Adipocyte (in vitro differentiated cells): ENCODE results near the gene ANAPC4.
A peak's percentile ranks its signal among the peaks of the same experiment; 100 is the strongest.

Source experiments
- DNase-seq: peaks from one replicate; pipeline ENCODE4 v3.0.0-alpha.2; 2015; ENCODE audit warnings: low read depth
- H3K27me3 ChIP-seq: replicated peaks from 2 replicates; pipeline ENCODE4 v1.7.0; 2013; ENCODE audit warnings: mild to moderate bottlenecking, low read length, moderate library complexity; ENCODE audit not compliant: control insufficient read depth, insufficient read depth
- H3K36me3 ChIP-seq: 2 replicates; pipeline ENCODE4 v1.7.0; 2013; ENCODE audit warnings: low read length, mild to moderate bottlenecking, moderate library complexity; ENCODE audit not compliant: control insufficient read depth, insufficient read depth, severe bottlenecking
- H3K4me1 ChIP-seq: 2 replicates; pipeline ENCODE4 v1.7.0; 2013; ENCODE audit warnings: mild to moderate bottlenecking, low read length, moderate library complexity; ENCODE audit not compliant: control insufficient read depth, insufficient read depth
- H3K4me3 ChIP-seq: 2 replicates; pipeline ENCODE4 v1.7.0; 2013; ENCODE audit warnings: mild to moderate bottlenecking, low read length, moderate library complexity
- H3K9ac ChIP-seq: 2 replicates; pipeline ENCODE4 v1.7.0; 2013; ENCODE audit warnings: mild to moderate bottlenecking, low read length, moderate library complexity
- H3K9me3 ChIP-seq: 2 replicates; pipeline ENCODE4 v1.7.0; 2013; ENCODE audit warnings: mild to moderate bottlenecking, low read length, moderate library complexity; ENCODE audit not compliant: control insufficient read depth

The ANAPC4 gene

GRCh38 chr4:25379591-25379990 lies 2.5 kb downstream of the ANAPC4 start:
- Histone ChIP-seq H3K4me3 (no peak overlapping the region), H3K4me1 (peaks cover 14% of the 10 kb centered on the region), H3K9me3 (no peaks in the 10 kb centered on the region), H3K9ac (no peak overlapping the region), H3K27me3 (no peaks in the 10 kb centered on the region), H3K36me3 (peaks cover 39% of the 10 kb centered on the region)
- DNase-seq = no peak

GRCh38 chr4:25383647-25384046 lies 6.6 kb downstream of the ANAPC4 start:
- DNase-seq = no peak
- Histone ChIP-seq H3K36me3 (peaks cover 46% of the 10 kb centered on the region), H3K9me3 (no peaks in the 10 kb centered on the region), H3K9ac (no peak overlapping the region), H3K4me1 (peaks cover 5% of the 10 kb centered on the region), H3K4me3 (no peak overlapping the region), H3K27me3 (no peaks in the 10 kb centered on the region)

- H3K9ac ChIP-seq = no peak overlapping the region
- H3K4me1 ChIP-seq = no peaks in the 10 kb centered on the region
- H3K4me3 ChIP-seq = no peak overlapping the region
- H3K36me3 ChIP-seq = peaks cover 62% of the 10 kb centered on the region
- no peaks in the 10 kb centered on the region for H3K9me3 ChIP-seq
- no peaks in the 10 kb centered on the region for H3K27me3 ChIP-seq
- DNase-seq = no peak
Measured at GRCh38 chr4:25386926-25387325, 9.9 kb downstream of the ANAPC4 start.

GRCh38 chr4:25397305-25397704 lies 20.2 kb downstream of the ANAPC4 start:
- H3K36me3 ChIP-seq = peaks cover 87% of the 10 kb centered on the region
- peaks cover 7% of the 10 kb centered on the region for H3K9me3 ChIP-seq
- H3K9ac ChIP-seq = no peak overlapping the region
- no peaks in the 10 kb centered on the region for H3K27me3 ChIP-seq
- H3K4me3 ChIP-seq = no peak overlapping the region
- peaks cover 8% of the 10 kb centered on the region for H3K4me1 ChIP-seq
- DNase-seq = no peak

- peaks cover 79% of the 10 kb centered on the region for H3K36me3 ChIP-seq
- peaks cover 9% of the 10 kb centered on the region for H3K4me1 ChIP-seq
Measured at GRCh38 chr4:25399510-25399909, 22.4 kb downstream of the ANAPC4 start.

GRCh38 chr4:25401066-25401465 lies 24.0 kb downstream of the ANAPC4 start:
- peak; percentile 18 for DNase-seq
- Histone ChIP-seq H3K4me3 (no peak overlapping the region), H3K4me1 (peaks cover 14% of the 10 kb centered on the region), H3K9ac (no peak overlapping the region), H3K36me3 (peaks cover 78% of the 10 kb centered on the region), H3K27me3 (no peaks in the 10 kb centered on the region), H3K9me3 (peaks cover 7% of the 10 kb centered on the region)

More at GRCh38 chr4:25399510-25399909, 22.4 kb downstream of the ANAPC4 start:
- peaks cover 7% of the 10 kb centered on the region for H3K9me3 ChIP-seq
- H3K27me3 ChIP-seq = no peaks in the 10 kb centered on the region
- H3K4me3 ChIP-seq = no peak overlapping the region
- no peak for DNase-seq
- no peak overlapping the region for H3K9ac ChIP-seq

GRCh38 chr4:25402521-25402920 lies 25.5 kb downstream of the ANAPC4 start:
- peaks cover 78% of the 10 kb centered on the region for H3K36me3 ChIP-seq
- peak overlapping the region; percentile 9 for H3K9ac ChIP-seq
- H3K4me1 ChIP-seq = peaks cover 19% of the 10 kb centered on the region
- H3K9me3 ChIP-seq = no peaks in the 10 kb centered on the region
- no peaks in the 10 kb centered on the region for H3K27me3 ChIP-seq
- DNase-seq = peak; percentile 67
- no peak overlapping the region for H3K4me3 ChIP-seq

- Histone ChIP-seq H3K27me3 (no peaks in the 10 kb centered on the region), H3K9ac (no peak overlapping the region), H3K36me3 (peaks cover 78% of the 10 kb centered on the region), H3K4me3 (no peak overlapping the region), H3K4me1 (peaks cover 19% of the 10 kb centered on the region), H3K9me3 (no peaks in the 10 kb centered on the region)
- DNase-seq = no peak
Measured at GRCh38 chr4:25403699-25404098, 26.6 kb downstream of the ANAPC4 start.

GRCh38 chr4:25405453-25405852 lies 28.4 kb downstream of the ANAPC4 start:
- Histone ChIP-seq H3K4me1 (peaks cover 19% of the 10 kb centered on the region), H3K9me3 (no peaks in the 10 kb centered on the region), H3K4me3 (no peak overlapping the region), H3K9ac (no peak overlapping the region), H3K27me3 (no peaks in the 10 kb centered on the region), H3K36me3 (peaks cover 79% of the 10 kb centered on the region)
- DNase-seq = no peak

GRCh38 chr4:25406081-25406692 lies 29.1 kb downstream of the ANAPC4 start:
- Histone ChIP-seq H3K27me3 (no peaks in the 10 kb centered on the region), H3K4me3 (no peak overlapping the region), H3K4me1 (peaks cover 19% of the 10 kb centered on the region), H3K9ac (no peak overlapping the region), H3K9me3 (no peaks in the 10 kb centered on the region), H3K36me3 (peaks cover 87% of the 10 kb centered on the region)
- peak; percentile 65 for DNase-seq

GRCh38 chr4:25410820-25411529 lies 33.9 kb downstream of the ANAPC4 start:
- no peak for DNase-seq
- Histone ChIP-seq H3K4me1 (peaks cover 6% of the 10 kb centered on the region), H3K9ac (no peak overlapping the region), H3K27me3 (no peaks in the 10 kb centered on the region), H3K4me3 (no peak overlapping the region), H3K9me3 (no peaks in the 10 kb centered on the region), H3K36me3 (peaks cover 99% of the 10 kb centered on the region)
